ENCODE data around the gene PRKRA. TPM values are rescaled to one million over a fixed set of nuclear protein-coding genes. Genes with fewer than 3 reads are reported as not detected.
"Not testable (repeated sequence)": the region's sequence is repeated elsewhere in the genome, so short reads cannot be mapped to it uniquely, and the experiment has no call there.

Gene PRKRA
- total and polyA plus RNA-seq, 10 donors: 24.3 to 57.4 (median 31.1) TPM

GRCh38 chr2:178415979-178416378, 35.0 kb downstream of the PRKRA start:
- no peaks in the 10 kb centered on the region for H3K9me3 ChIP-seq
- no peak overlapping the region for H3K27ac ChIP-seq
- TF ChIP-seq POLR2A (IDR thresholded peaks at IDR 0.05) (no peak), CTCF (IDR thresholded peaks at IDR 0.05 in 8 of 11, conservative IDR thresholded peaks at IDR 0.05 in 3 of 11) (no peak), POLR2AphosphoS5 (IDR thresholded peaks at IDR 0.05) (no peak)
- peaks cover 6 to 45% (median 25%) of the 10 kb centered on the region in 6 donors for H3K4me1 ChIP-seq
- no peak for DNase-seq
- no peak overlapping the region for H3K4me3 ChIP-seq
- H3K36me3 ChIP-seq: no peaks in the 10 kb centered on the region
- H3K27me3 ChIP-seq (replicated peaks in 1 of 7): no peaks in the 10 kb centered on the region
- intact Hi-C loops (cut with DNase I; ENCODE audit: low total_unique reads): no loop called here

- intact Hi-C loops (cut with DNase I; ENCODE audit: low total_unique reads): no loop called here
- Histone ChIP-seq H3K9me3 (no peaks in the 10 kb centered on the region), H3K27ac (peak overlapping the region; percentile 14 to 94 (median 89)), H3K4me1 (peaks cover 6 to 37% (median 21%) of the 10 kb centered on the region in 6 donors), H3K4me3 (peak overlapping the region; percentile 45 to 74 (median 57)), H3K27me3 (replicated peaks in 1 of 7) (no peaks in the 10 kb centered on the region), H3K36me3 (no peaks in the 10 kb centered on the region)
- WGBS, 5 donors: 13 to 17% (median 15%) methylated on average over 20 to 21 of the region's 21 CpGs
- peak; percentile 91 for DNase-seq
- TF ChIP-seq CTCF (IDR thresholded peaks at IDR 0.05 in 8 of 11, conservative IDR thresholded peaks at IDR 0.05 in 3 of 11): peak; percentile 70 to 90 (median 87)
- TF ChIP-seq POLR2A (IDR thresholded peaks at IDR 0.05): peak in 1 of 3 donors; percentile 34
- peak in 2 of 3 donors; percentile 72 to 74 for TF ChIP-seq POLR2AphosphoS5 (IDR thresholded peaks at IDR 0.05)
These were observed 36.4 kb downstream of the PRKRA start for GRCh38 chr2:178414266-178415247.

- TF ChIP-seq POLR2AphosphoS5 (IDR thresholded peaks at IDR 0.05): peak; percentile 58 to 79 (median 76)
- peak in 5 of 11 experiments; percentile 29 to 40 (median 30) for TF ChIP-seq CTCF (IDR thresholded peaks at IDR 0.05 in 8 of 11, conservative IDR thresholded peaks at IDR 0.05 in 3 of 11)
- TF ChIP-seq POLR2A (IDR thresholded peaks at IDR 0.05): no peak
- intact Hi-C loops (cut with DNase I; ENCODE audit: low total_unique reads): no loop called here
- Histone ChIP-seq H3K4me3 (peak overlapping the region; percentile 45 to 74 (median 57)), H3K4me1 (peaks cover 6 to 37% (median 21%) of the 10 kb centered on the region in 6 donors), H3K27me3 (replicated peaks in 1 of 7) (no peaks in the 10 kb centered on the region), H3K9me3 (no peaks in the 10 kb centered on the region), H3K27ac (peak overlapping the region; percentile 83 to 94 (median 89)), H3K36me3 (no peaks in the 10 kb centered on the region)
- peak; percentile 94 for DNase-seq
- WGBS, 5 donors: 0 to 1% (median 1%) methylated on average over 38 to 45 of the region's 45 CpGs
These were observed 37.3 kb downstream of the PRKRA start for GRCh38 chr2:178413472-178414265.

- H3K27ac ChIP-seq; intact Hi-C loops (cut with DNase I; ENCODE audit: low total_unique reads); H3K9me3 ChIP-seq; H3K36me3 ChIP-seq; H3K27me3 ChIP-seq (replicated peaks in 1 of 7); H3K4me3 ChIP-seq; DNase-seq: not testable (repeated sequence)
- H3K4me1 ChIP-seq: peaks cover 6 to 37% (median 21%) of the 10 kb centered on the region in 6 donors
- WGBS, 5 donors: 96 to 97% (median 96%) methylated on average over 8 of the region's 8 CpGs
These were observed 38.5 kb downstream of the PRKRA start for GRCh38 chr2:178412453-178412852.

Data from spleen (tissue), 11 donors.